ENCODE results near the gene NLRP12.
"Not testable (repeated sequence)": the region's sequence is repeated elsewhere in the genome, so short reads cannot be mapped to it uniquely, and the experiment has no call there.

Gene NLRP12

DNA sequence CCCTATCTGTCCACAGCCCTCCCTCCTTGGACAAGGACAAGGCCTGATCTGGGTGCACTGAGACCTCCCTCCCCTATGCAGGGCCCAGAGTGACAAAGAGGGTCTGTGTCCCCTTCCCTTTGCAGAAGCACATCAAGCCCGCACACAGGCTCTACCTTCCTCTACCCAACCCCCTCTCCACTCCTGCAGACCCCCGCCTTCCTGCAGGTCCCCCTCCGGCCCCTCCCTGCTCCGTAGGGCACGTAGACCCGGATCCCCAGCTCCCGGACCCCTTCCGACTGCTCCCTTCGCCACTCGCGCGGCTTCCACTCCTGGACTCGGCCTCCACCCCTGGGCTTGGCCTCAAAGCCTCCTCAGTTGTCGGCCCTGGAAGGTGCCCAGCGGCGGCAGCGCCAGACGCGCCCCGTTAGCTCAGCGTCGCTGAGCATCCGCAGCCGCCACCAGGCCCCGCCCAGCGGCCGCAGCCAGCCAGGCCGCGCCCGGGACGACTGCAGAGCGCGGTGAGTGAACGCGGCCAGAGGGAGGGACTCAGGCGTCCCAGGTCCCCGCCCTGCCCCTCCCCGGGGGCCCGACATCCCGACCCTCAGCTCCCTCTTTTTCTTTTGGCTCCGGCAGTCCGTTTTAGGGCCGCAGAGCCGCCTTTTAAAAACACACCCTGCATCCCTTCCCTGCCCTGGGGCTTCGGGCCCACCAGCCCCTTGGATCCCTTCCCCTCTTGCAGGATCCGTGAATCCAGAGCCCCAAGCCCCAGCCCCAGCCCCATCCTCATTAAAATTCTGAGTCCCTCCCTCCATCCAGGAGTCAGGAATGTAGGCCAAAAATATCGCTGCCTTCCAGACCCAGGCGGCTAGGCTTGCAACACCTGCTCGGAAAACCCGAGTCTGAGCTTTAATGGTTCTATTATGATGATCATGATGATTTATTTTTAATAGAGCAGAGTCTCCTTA is 42.1 kb upstream of the NLRP12 start:
- peak overlapping the region; percentile 27 for H3K9ac ChIP-seq (ENCODE audit: low read length)
- H3K27me3 ChIP-seq (ENCODE audit: control insufficient read depth, insufficient read depth, low read length) = no peaks in the 10 kb centered on the region
- peaks cover 13% of the 10 kb centered on the region for H3K4me1 ChIP-seq (ENCODE audit: control insufficient read depth, insufficient read depth, low read length)

GRCh38 chr19:53865523-53865917 is 41.4 kb upstream of the NLRP12 start:
- Histone ChIP-seq H3K4me3 (ENCODE audit: low read length) (peak overlapping the region; percentile 72), H3K36me3 (ENCODE audit: control insufficient read depth, insufficient read depth, low read length) (no peaks in the 10 kb centered on the region), H3K27ac (ENCODE audit: low read depth, low read length) (peak overlapping the region; percentile 99), H3K4me1 (ENCODE audit: control insufficient read depth, insufficient read depth, low read length) (peaks cover 8% of the 10 kb centered on the region), H3K27me3 (ENCODE audit: control insufficient read depth, insufficient read depth, low read length) (no peaks in the 10 kb centered on the region), H3K9ac (ENCODE audit: low read length) (no peak overlapping the region)

More for the DNA sequence above, 42.1 kb upstream of the NLRP12 start:
- H3K4me3 ChIP-seq (ENCODE audit: low read length) = peak overlapping the region; percentile 72
- H3K36me3 ChIP-seq (ENCODE audit: control insufficient read depth, insufficient read depth, low read length) = no peaks in the 10 kb centered on the region
- H3K27ac ChIP-seq (ENCODE audit: low read depth, low read length) = peak overlapping the region; percentile 99

- Histone ChIP-seq H3K27ac (ENCODE audit: low read depth, low read length) (no peak overlapping the region), H3K9ac (ENCODE audit: low read length) (no peak overlapping the region), H3K36me3 (ENCODE audit: control insufficient read depth, insufficient read depth, low read length) (no peaks in the 10 kb centered on the region), H3K27me3 (ENCODE audit: control insufficient read depth, insufficient read depth, low read length) (no peaks in the 10 kb centered on the region), H3K4me3 (ENCODE audit: low read length) (no peak overlapping the region), H3K4me1 (ENCODE audit: control insufficient read depth, insufficient read depth, low read length) (peaks cover 6% of the 10 kb centered on the region)
Measured at GRCh38 chr19:53864308-53864836, 40.3 kb upstream of the NLRP12 start.

GRCh38 chr19:53853707-53854106 is 29.6 kb upstream of the NLRP12 start:
- Histone ChIP-seq H3K4me1 (ENCODE audit: control insufficient read depth, insufficient read depth, low read length) (no peaks in the 10 kb centered on the region), H3K36me3 (ENCODE audit: control insufficient read depth, insufficient read depth, low read length) (no peaks in the 10 kb centered on the region), H3K9ac (ENCODE audit: low read length) (no peak overlapping the region), H3K27ac (ENCODE audit: low read depth, low read length) (no peak overlapping the region), H3K27me3 (ENCODE audit: control insufficient read depth, insufficient read depth, low read length) (no peaks in the 10 kb centered on the region), H3K4me3 (ENCODE audit: low read length) (no peak overlapping the region)

DNA sequence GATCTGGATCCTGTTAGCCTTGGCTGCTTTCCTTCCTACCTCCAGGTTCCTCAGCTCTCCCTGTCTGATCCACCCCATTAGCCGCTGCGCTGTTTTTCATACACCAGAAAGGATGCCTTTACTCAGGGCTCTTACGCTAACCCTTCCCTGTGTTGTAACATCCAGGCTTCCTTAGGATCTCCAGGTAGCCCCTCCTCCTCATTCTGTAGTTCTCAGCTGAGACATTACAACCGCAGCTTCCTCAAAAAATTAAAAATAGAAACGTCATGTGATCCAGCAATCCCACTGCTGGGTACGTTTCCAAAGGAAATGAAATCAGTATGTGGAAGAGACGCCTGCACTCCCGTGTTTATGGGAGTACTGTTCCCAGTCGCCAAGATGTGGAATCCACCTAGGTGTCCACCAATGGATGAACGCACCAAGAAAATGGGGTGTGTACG is 25.1 kb upstream of the NLRP12 start:
- H3K27ac ChIP-seq (ENCODE audit: low read depth, low read length) = no peak overlapping the region
- no peak overlapping the region for H3K9ac ChIP-seq (ENCODE audit: low read length)
- H3K4me1 ChIP-seq (ENCODE audit: control insufficient read depth, insufficient read depth, low read length) = no peaks in the 10 kb centered on the region
- no peaks in the 10 kb centered on the region for H3K27me3 ChIP-seq (ENCODE audit: control insufficient read depth, insufficient read depth, low read length)
- H3K36me3 ChIP-seq (ENCODE audit: control insufficient read depth, insufficient read depth, low read length) = no peaks in the 10 kb centered on the region
- H3K4me3 ChIP-seq (ENCODE audit: low read length) = no peak overlapping the region

DNA sequence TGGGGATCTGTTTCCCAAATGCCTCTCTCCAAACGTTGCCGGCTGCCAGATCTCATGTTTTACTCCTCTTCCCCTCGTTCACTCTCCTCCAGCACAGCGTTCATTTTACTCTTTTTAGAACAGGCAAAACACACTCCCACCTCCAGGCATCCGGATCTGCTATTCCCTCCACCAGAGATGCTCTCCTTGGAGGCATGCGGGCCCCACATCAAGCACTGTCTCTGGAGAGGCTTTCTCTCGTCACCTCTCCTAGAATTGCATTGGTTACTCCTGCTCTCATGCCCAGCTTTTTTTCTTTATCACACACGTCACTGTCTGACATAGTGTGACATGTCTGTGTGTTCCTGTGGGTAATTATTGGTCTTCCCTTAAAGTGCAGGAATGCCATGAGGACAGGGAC is 23.4 kb upstream of the NLRP12 start:
- H3K4me3 ChIP-seq (ENCODE audit: low read length) = no peak overlapping the region
- H3K27me3 ChIP-seq (ENCODE audit: control insufficient read depth, insufficient read depth, low read length) = no peaks in the 10 kb centered on the region
- H3K4me1 ChIP-seq (ENCODE audit: control insufficient read depth, insufficient read depth, low read length) = no peaks in the 10 kb centered on the region
- no peak overlapping the region for H3K27ac ChIP-seq (ENCODE audit: low read depth, low read length)
- H3K9ac ChIP-seq (ENCODE audit: low read length) = no peak overlapping the region
- no peaks in the 10 kb centered on the region for H3K36me3 ChIP-seq (ENCODE audit: control insufficient read depth, insufficient read depth, low read length)

DNA sequence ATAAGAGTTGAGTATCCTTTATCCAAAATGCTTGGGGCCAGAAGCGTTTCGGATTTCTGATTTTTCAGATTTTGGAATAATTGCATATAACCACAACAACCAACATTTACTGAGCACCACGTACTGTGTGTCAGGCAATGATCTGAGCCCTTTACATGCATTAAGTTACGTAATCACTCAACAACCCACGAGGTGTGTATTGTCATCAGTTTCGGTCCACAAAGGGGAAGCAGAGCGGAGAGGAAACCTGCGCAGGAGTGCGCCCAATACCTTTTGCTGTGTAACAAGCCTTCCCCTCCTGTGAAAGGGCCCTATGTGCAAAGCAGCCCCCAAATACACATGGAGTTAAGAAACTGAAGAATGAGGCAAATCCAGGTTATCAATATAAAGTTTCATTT is 20.7 kb upstream of the NLRP12 start:
- Histone ChIP-seq H3K27me3 (ENCODE audit: control insufficient read depth, insufficient read depth, low read length) (no peaks in the 10 kb centered on the region), H3K4me1 (ENCODE audit: control insufficient read depth, insufficient read depth, low read length) (no peaks in the 10 kb centered on the region), H3K27ac (ENCODE audit: low read depth, low read length) (no peak overlapping the region), H3K4me3 (ENCODE audit: low read length) (no peak overlapping the region), H3K9ac (ENCODE audit: low read length) (no peak overlapping the region), H3K36me3 (ENCODE audit: control insufficient read depth, insufficient read depth, low read length) (no peaks in the 10 kb centered on the region)

GRCh38 chr19:53840914-53841313 is 16.8 kb upstream of the NLRP12 start:
- not testable (repeated sequence) for H3K27ac ChIP-seq (ENCODE audit: low read depth, low read length); H3K4me1 ChIP-seq (ENCODE audit: control insufficient read depth, insufficient read depth, low read length); H3K36me3 ChIP-seq (ENCODE audit: control insufficient read depth, insufficient read depth, low read length); H3K4me3 ChIP-seq (ENCODE audit: low read length); H3K27me3 ChIP-seq (ENCODE audit: control insufficient read depth, insufficient read depth, low read length); H3K9ac ChIP-seq (ENCODE audit: low read length)

- not testable (repeated sequence) for H3K9ac ChIP-seq (ENCODE audit: low read length); H3K4me3 ChIP-seq (ENCODE audit: low read length); H3K36me3 ChIP-seq (ENCODE audit: control insufficient read depth, insufficient read depth, low read length); H3K4me1 ChIP-seq (ENCODE audit: control insufficient read depth, insufficient read depth, low read length); H3K27ac ChIP-seq (ENCODE audit: low read depth, low read length); H3K27me3 ChIP-seq (ENCODE audit: control insufficient read depth, insufficient read depth, low read length)
Measured at GRCh38 chr19:53840241-53840640, 16.1 kb upstream of the NLRP12 start.

GRCh38 chr19:53838446-53838845 is 14.3 kb upstream of the NLRP12 start:
- not testable (repeated sequence) for H3K27me3 ChIP-seq (ENCODE audit: control insufficient read depth, insufficient read depth, low read length); H3K36me3 ChIP-seq (ENCODE audit: control insufficient read depth, insufficient read depth, low read length); H3K27ac ChIP-seq (ENCODE audit: low read depth, low read length); H3K9ac ChIP-seq (ENCODE audit: low read length); H3K4me1 ChIP-seq (ENCODE audit: control insufficient read depth, insufficient read depth, low read length); H3K4me3 ChIP-seq (ENCODE audit: low read length)

- H3K4me3 ChIP-seq (ENCODE audit: low read length); H3K4me1 ChIP-seq (ENCODE audit: control insufficient read depth, insufficient read depth, low read length); H3K27ac ChIP-seq (ENCODE audit: low read depth, low read length); H3K27me3 ChIP-seq (ENCODE audit: control insufficient read depth, insufficient read depth, low read length); H3K36me3 ChIP-seq (ENCODE audit: control insufficient read depth, insufficient read depth, low read length); H3K9ac ChIP-seq (ENCODE audit: low read length): not testable (repeated sequence)
Measured at GRCh38 chr19:53832861-53833260, 8.7 kb upstream of the NLRP12 start.

- H3K9ac ChIP-seq (ENCODE audit: low read length) = no peak overlapping the region
- no peak overlapping the region for H3K27ac ChIP-seq (ENCODE audit: low read depth, low read length)
- no peak overlapping the region for H3K4me3 ChIP-seq (ENCODE audit: low read length)
- H3K36me3 ChIP-seq (ENCODE audit: control insufficient read depth, insufficient read depth, low read length) = no peaks in the 10 kb centered on the region
- H3K4me1 ChIP-seq (ENCODE audit: control insufficient read depth, insufficient read depth, low read length) = no peaks in the 10 kb centered on the region
- no peaks in the 10 kb centered on the region for H3K27me3 ChIP-seq (ENCODE audit: control insufficient read depth, insufficient read depth, low read length)
Measured at GRCh38 chr19:53828531-53828930, 4.4 kb upstream of the NLRP12 start.

GRCh38 chr19:53826876-53827275 is 2.8 kb upstream of the NLRP12 start:
- H3K27me3 ChIP-seq (ENCODE audit: control insufficient read depth, insufficient read depth, low read length) = no peaks in the 10 kb centered on the region
- H3K4me1 ChIP-seq (ENCODE audit: control insufficient read depth, insufficient read depth, low read length) = no peaks in the 10 kb centered on the region
- no peak overlapping the region for H3K9ac ChIP-seq (ENCODE audit: low read length)
- H3K36me3 ChIP-seq (ENCODE audit: control insufficient read depth, insufficient read depth, low read length) = no peaks in the 10 kb centered on the region
- H3K27ac ChIP-seq (ENCODE audit: low read depth, low read length) = no peak overlapping the region
- no peak overlapping the region for H3K4me3 ChIP-seq (ENCODE audit: low read length)

Measured in rectal smooth muscle tissue (tissue), 1 donor.